Measurements from ENCODE around the gene LGALS7B. TPM values are rescaled to one million over a fixed set of nuclear protein-coding genes. Genes with fewer than 3 reads are reported as not detected.
"Not testable (repeated sequence)": the region's sequence is repeated elsewhere in the genome, so short reads cannot be mapped to it uniquely, and the experiment has no call there.

The LGALS7B gene
- total RNA-seq, 2 experiments from 2014 or later: not detected

DNA sequence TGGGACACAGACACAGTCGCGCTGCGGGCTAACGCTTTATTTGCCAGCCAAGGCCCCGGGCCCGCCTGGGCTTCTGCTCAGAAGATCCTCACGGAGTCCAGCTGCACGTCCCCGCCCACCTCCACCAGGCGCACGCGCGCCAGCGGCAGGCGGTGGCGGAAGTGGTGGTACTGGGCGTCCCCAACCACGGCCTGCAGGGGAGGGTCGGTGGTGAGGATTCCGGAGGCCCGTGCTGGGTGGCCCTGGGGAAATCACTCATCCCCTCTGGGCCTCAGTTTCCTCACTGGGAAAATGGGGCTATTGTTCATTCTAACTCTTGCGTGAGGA, 18.1 kb upstream of the LGALS7B start:
- intact Hi-C loops (cut with DNase I, micrococcal nuclease); H3K9me3 Mint-ChIP-seq (ENCODE audit: low read depth); H3K4me1 Mint-ChIP-seq; H3K4me3 Mint-ChIP-seq; POLR2A ChIA-PET; H3K27me3 Mint-ChIP-seq; H3K36me3 Mint-ChIP-seq (ENCODE audit: low read depth); CTCF ChIA-PET; H3K27ac Mint-ChIP-seq; DNase-seq: not testable (repeated sequence)
- ATAC-seq: peak; percentile 86

GRCh38 chr19:38771569-38771968, 17.4 kb upstream of the LGALS7B start:
- H3K4me3 Mint-ChIP-seq; H3K27me3 Mint-ChIP-seq; H3K9me3 Mint-ChIP-seq (ENCODE audit: low read depth); DNase-seq; CTCF ChIA-PET; H3K36me3 Mint-ChIP-seq (ENCODE audit: low read depth); ATAC-seq; H3K4me1 Mint-ChIP-seq; H3K27ac Mint-ChIP-seq; intact Hi-C loops (cut with DNase I, micrococcal nuclease); POLR2A ChIA-PET: not testable (repeated sequence)

- POLR2A ChIA-PET: interaction anchor here (0.6 kb wide), 1 partner anchor 32 kb away, joined by 3 read pairs; no protein-coding TSS in a partner anchor
- H3K9me3 Mint-ChIP-seq (ENCODE audit: low read depth): no peaks in the 10 kb centered on the region
- no peak within 1 kb of the TSS for H3K27ac Mint-ChIP-seq
- H3K36me3 Mint-ChIP-seq (ENCODE audit: low read depth): no peaks in the 10 kb centered on the region
- intact Hi-C loops (cut with DNase I, micrococcal nuclease): loop anchor here in 1 of 2 experiments (2.0 kb wide), 1 partner anchor 19 kb away; no protein-coding TSS in a partner anchor
- no peak for ATAC-seq
- no peaks in the 10 kb centered on the region for H3K27me3 Mint-ChIP-seq
- CTCF ChIA-PET: interaction anchor here (0.7 kb wide), 1 partner anchor 22 kb away, joined by 3 read pairs; no protein-coding TSS in a partner anchor
- H3K4me3 Mint-ChIP-seq: no peak within 1 kb of the TSS
- peaks cover 6% of the 10 kb centered on the region for H3K4me1 Mint-ChIP-seq
- no peak for DNase-seq
Measured at GRCh38 chr19:38773469-38774177, 15.4 kb upstream of the LGALS7B start, which contains the start of gene LGALS7. Gene LGALS7, minus strand, starts transcription at chr19:38773517. Its CDS starts 25 bp downstream, at chr19:38773492.

GRCh38 chr19:38774181-38774950, 14.6 kb upstream of the LGALS7B start:
- Mint-ChIP-seq H3K4me3 (no peak overlapping the region), H3K36me3 (ENCODE audit: low read depth) (no peaks in the 10 kb centered on the region), H3K27me3 (no peaks in the 10 kb centered on the region), H3K27ac (no peak overlapping the region), H3K9me3 (ENCODE audit: low read depth) (no peaks in the 10 kb centered on the region), H3K4me1 (peaks cover 3% of the 10 kb centered on the region)
- DNase-seq (no peak), ATAC-seq (no peak)
- intact Hi-C loops (cut with DNase I, micrococcal nuclease): loop anchor here in 1 of 2 experiments (2.0 kb wide), 1 partner anchor 18 kb away; no protein-coding TSS in a partner anchor
- CTCF ChIA-PET: interaction anchor here (0.7 kb wide), 1 partner anchor 21 kb away, joined by 3 read pairs; no protein-coding TSS in a partner anchor
- POLR2A ChIA-PET: interaction anchor here (0.6 kb wide), 1 partner anchor 32 kb away, joined by 3 read pairs; no protein-coding TSS in a partner anchor

DNA sequence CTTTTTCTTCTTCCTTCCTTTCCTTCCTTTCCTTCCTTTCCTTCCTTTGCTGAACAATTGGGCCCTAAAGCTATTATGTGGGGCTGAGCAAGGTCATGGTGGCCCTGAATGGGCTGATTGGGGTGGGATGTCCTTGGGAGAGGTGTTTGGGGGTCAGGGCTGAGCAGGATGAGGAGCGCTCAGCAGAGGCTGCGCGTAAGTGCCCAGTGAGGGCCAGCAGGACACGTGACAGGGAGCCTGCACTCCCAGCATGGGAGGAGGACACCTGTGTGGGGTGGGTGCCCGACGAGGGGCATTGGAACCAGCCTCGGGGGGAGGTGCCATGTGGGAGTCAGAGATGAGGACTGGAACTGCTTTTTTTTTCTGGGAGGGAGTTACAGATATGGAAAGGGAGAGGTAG, 10.3 kb upstream of the LGALS7B start:
- intact Hi-C loops (cut with DNase I, micrococcal nuclease): no loop called here
- CTCF ChIA-PET: interaction anchor here (0.6 kb wide), 1 partner anchor 44 kb away, joined by 3 read pairs; no protein-coding TSS in a partner anchor
- Mint-ChIP-seq H3K4me1 (no peaks in the 10 kb centered on the region), H3K27ac (no peak overlapping the region), H3K9me3 (ENCODE audit: low read depth) (no peaks in the 10 kb centered on the region), H3K4me3 (no peak overlapping the region), H3K27me3 (no peaks in the 10 kb centered on the region), H3K36me3 (ENCODE audit: low read depth) (no peaks in the 10 kb centered on the region)
- DNase-seq: no peak
- ATAC-seq: no peak
- POLR2A ChIA-PET: no interaction called here

DNA sequence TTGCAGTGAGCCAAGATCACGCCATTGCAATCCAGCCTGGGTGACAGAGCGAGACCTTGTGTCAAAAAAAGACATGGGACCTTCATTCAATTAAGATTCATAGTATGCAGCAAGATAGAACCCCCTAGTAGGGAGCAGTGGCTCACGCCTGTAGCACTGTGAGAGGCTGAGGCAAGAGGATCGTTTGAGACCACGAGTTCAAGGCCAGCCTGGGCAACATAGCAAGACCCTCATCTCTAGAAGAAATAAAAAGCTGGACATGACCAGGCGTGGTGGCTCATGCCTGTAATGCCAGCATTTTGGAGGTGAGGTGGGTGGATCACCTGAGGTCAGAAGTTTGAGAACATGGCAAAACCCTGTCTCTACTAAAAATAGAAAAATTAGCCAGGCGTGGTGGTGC, 8.6 kb upstream of the LGALS7B start:
- no peak for ATAC-seq
- H3K4me1 Mint-ChIP-seq: no peaks in the 10 kb centered on the region

DNA sequence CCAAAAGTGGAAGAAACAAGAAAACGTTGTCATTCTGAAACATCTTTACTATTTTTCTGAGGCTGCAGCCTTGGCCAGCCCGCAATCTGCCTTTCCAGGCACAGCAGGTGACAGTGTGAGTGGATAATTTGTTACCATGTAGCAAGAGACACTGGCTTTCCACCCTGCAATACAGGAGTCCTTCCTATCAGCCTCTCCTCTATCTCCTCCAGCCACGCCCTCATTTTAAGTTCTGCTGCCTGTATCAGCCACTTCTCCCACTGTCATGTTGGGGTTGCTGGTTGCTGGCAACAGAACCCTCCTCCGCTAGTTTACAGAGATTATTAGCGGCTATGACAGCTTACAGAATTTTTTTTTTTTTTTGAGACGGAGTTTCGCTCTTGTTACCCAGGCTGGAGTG, 7.9 kb upstream of the LGALS7B start:
- Mint-ChIP-seq H3K27ac (no peak overlapping the region), H3K36me3 (ENCODE audit: low read depth) (no peaks in the 10 kb centered on the region), H3K27me3 (no peaks in the 10 kb centered on the region), H3K9me3 (ENCODE audit: low read depth) (no peaks in the 10 kb centered on the region), H3K4me3 (no peak overlapping the region), H3K4me1 (no peaks in the 10 kb centered on the region)
- POLR2A ChIA-PET: no interaction called here
- no peak for DNase-seq
- intact Hi-C loops (cut with DNase I, micrococcal nuclease): no loop called here
- CTCF ChIA-PET: interaction anchor here (0.8 to 1.2 kb wide), 2 partner anchors 20 to 538 kb away, joined by 4 to 5 read pairs; no protein-coding TSS in a partner anchor
- no peak for ATAC-seq

More for the DNA sequence above, 8.6 kb upstream of the LGALS7B start:
- ChIA-PET CTCF (interaction anchor here (0.7 to 1.2 kb wide), 2 partner anchors 19 to 103 kb away, joined by 3 to 4 read pairs; no protein-coding TSS in a partner anchor), POLR2A (no interaction called here)
- Mint-ChIP-seq H3K27me3 (no peaks in the 10 kb centered on the region), H3K4me3 (no peak overlapping the region), H3K36me3 (ENCODE audit: low read depth) (no peaks in the 10 kb centered on the region), H3K9me3 (ENCODE audit: low read depth) (no peaks in the 10 kb centered on the region), H3K27ac (no peak overlapping the region)
- intact Hi-C loops (cut with DNase I, micrococcal nuclease): no loop called here
- DNase-seq: no peak

GRCh38 chr19:38782212-38782611, 6.8 kb upstream of the LGALS7B start:
- H3K27me3 Mint-ChIP-seq; H3K9me3 Mint-ChIP-seq (ENCODE audit: low read depth); H3K27ac Mint-ChIP-seq; H3K36me3 Mint-ChIP-seq (ENCODE audit: low read depth); POLR2A ChIA-PET; intact Hi-C loops (cut with DNase I, micrococcal nuclease); H3K4me1 Mint-ChIP-seq; DNase-seq; H3K4me3 Mint-ChIP-seq; ATAC-seq: not testable (repeated sequence)
- CTCF ChIA-PET: interaction anchor here (0.6 kb wide), 1 partner anchor 45 kb away, joined by 4 read pairs; no protein-coding TSS in a partner anchor

- H3K4me1 Mint-ChIP-seq: no peaks in the 10 kb centered on the region
- ATAC-seq (no peak), DNase-seq (no peak)
- H3K4me3 Mint-ChIP-seq: no peak overlapping the region
- intact Hi-C loops (cut with DNase I, micrococcal nuclease): no loop called here
- no peaks in the 10 kb centered on the region for H3K36me3 Mint-ChIP-seq (ENCODE audit: low read depth)
- ChIA-PET POLR2A (interaction anchor here (0.6 kb wide), 1 partner anchor 47 kb away, joined by 5 read pairs; no protein-coding TSS in a partner anchor), CTCF (no interaction called here)
- H3K27me3 Mint-ChIP-seq: no peaks in the 10 kb centered on the region
- no peaks in the 10 kb centered on the region for H3K9me3 Mint-ChIP-seq (ENCODE audit: low read depth)
- no peak overlapping the region for H3K27ac Mint-ChIP-seq
Measured at GRCh38 chr19:38784224-38784623, 4.8 kb upstream of the LGALS7B start.

DNA sequence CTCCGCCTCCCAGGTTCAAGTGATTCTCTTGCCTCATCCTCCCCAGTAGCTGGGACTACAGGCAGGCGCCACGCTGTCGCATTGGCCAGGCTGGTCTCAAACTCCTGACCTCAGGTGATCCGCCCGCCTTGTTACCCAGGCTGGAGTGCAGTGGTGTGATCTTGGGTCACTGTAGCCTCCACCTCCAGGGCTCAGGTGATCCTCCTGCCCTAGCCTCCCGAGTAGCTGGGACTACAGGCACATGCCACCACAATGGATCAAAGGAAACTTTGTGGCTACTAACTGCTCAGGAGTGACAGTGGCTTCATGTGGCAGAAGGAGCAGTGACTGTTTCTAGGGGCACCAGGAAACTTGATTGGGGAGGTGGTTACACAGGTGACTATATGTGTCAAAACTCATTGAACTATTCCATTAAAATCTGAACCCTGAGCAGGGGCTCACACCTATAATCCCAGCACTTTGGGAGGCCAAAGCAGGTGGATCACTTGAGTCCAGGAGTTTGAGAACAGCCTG, 3.8 kb upstream of the LGALS7B start:
- Mint-ChIP-seq H3K9me3 (ENCODE audit: low read depth) (no peaks in the 10 kb centered on the region), H3K36me3 (ENCODE audit: low read depth) (no peaks in the 10 kb centered on the region), H3K4me1 (no peaks in the 10 kb centered on the region), H3K27me3 (no peaks in the 10 kb centered on the region), H3K27ac (no peak overlapping the region), H3K4me3 (no peak overlapping the region)
- DNase-seq (no peak), ATAC-seq (no peak)
- ChIA-PET CTCF (no interaction called here), POLR2A (no interaction called here)
- intact Hi-C loops (cut with DNase I, micrococcal nuclease): no loop called here

GRCh38 chr19:38786061-38786460, 2.9 kb upstream of the LGALS7B start:
- H3K4me3 Mint-ChIP-seq; H3K9me3 Mint-ChIP-seq (ENCODE audit: low read depth); DNase-seq; H3K27me3 Mint-ChIP-seq; ATAC-seq; CTCF ChIA-PET; intact Hi-C loops (cut with DNase I, micrococcal nuclease); H3K27ac Mint-ChIP-seq; H3K36me3 Mint-ChIP-seq (ENCODE audit: low read depth); H3K4me1 Mint-ChIP-seq; POLR2A ChIA-PET: not testable (repeated sequence)

Data from activated CD4-positive, alpha-beta T cell treated with anti-CD3 and anti-CD28 coated beads for 36 hours (primary cell).